H1 (cell line): ENCODE measurements around the gene NTRK2. TPM values are rescaled to one million over a fixed set of nuclear protein-coding genes. Genes with fewer than 3 reads are reported as not detected.

Experiments used
- CTCF ChIP-seq, 3 experiments: IDR thresholded peaks; 1 replicate in 2 of 3; 2 replicates in 1 of 3; pipeline versions ENCODE4 v1.5.1 to v1.6.1; 2011; ENCODE audit warnings: low read length in 3 of 3, mild to moderate bottlenecking in 3 of 3, inconsistent platforms in 2 of 3, low read depth in 1 of 3, moderate library complexity in 1 of 3; ENCODE audit not compliant: insufficient read depth in 1 of 3; ENCODE audit errors: control extremely low read depth in 1 of 3
- polyA plus RNA-seq, 7 experiments: library from polyadenylated mRNA; depleted of rRNA in 3 of 7; stranded (reverse) in 5 of 7; unstranded in 2 of 7; fragments of >200 nt in 5 of 7; fragments of 200-250 nt in 2 of 7; gene quantifications; 1 replicate in 5 of 7; 2 replicates in 1 of 7; 4 replicates in 1 of 7; pipeline versions ENCODE4 v1.2.1 to v1.2.3, GENCODE V29; 2011 to 2013; ENCODE audit warnings: missing spikeins in 2 of 7, mixed read lengths in 2 of 7
- total RNA-seq: library from RNA; stranded (reverse); fragmentation: NEBNext Ultra II Directional; extraction: Animal tissue kit (Norgen Biotek cat#: 25700); gene quantifications from 2 replicates; pipeline ENCODE4 v1.2.1, GENCODE V29; 2021

The NTRK2 gene
- total and polyA plus RNA-seq, 2 of the 8 experiments (the other 6 are each of a cell fraction or from before 2014, with no cell fraction given) = 0.03 to 0.04 TPM

GRCh38 chr9:84761137-84761808, 91.7 kb downstream of the NTRK2 start (continued):
- no peak for TF ChIP-seq CTCF (IDR thresholded peaks at IDR 0.05; ENCODE audit: control extremely low read depth in 1 of 3, insufficient read depth in 1 of 3, low read depth in 1 of 3, low read length in 3 of 3)
